Dendritic cell treated with granulocyte-macrophage colony-stimulating factor and Interleukin-4, amounts not matched to agents 40 ng/mL and 50 ng/mL, for 4 days (primary cell): ENCODE measurements around the gene CNTNAP4.

Source experiments
- H3K27ac Mint-ChIP-seq: one replicate; pipeline ENCODE4 v1.8.0; 2022; ENCODE audit warnings: mild to moderate bottlenecking, mixed read lengths
- H3K27me3 Mint-ChIP-seq: one replicate; pipeline ENCODE4 v1.8.0; 2022; ENCODE audit warnings: mild to moderate bottlenecking, mixed read lengths
- H3K36me3 Mint-ChIP-seq: one replicate; pipeline ENCODE4 v1.8.0; 2022; ENCODE audit warnings: low read depth, mixed read lengths
- H3K4me1 Mint-ChIP-seq: one replicate; pipeline ENCODE4 v1.8.0; 2022; ENCODE audit warnings: low read depth, mixed read lengths
- H3K4me3 Mint-ChIP-seq: one replicate; pipeline ENCODE4 v1.8.0; 2022; ENCODE audit warnings: mild to moderate bottlenecking, moderate library complexity, mixed read lengths
- H3K9me3 Mint-ChIP-seq: one replicate; pipeline ENCODE4 v1.8.0; 2022; ENCODE audit warnings: mixed read lengths
- intact Hi-C: fragments of 100-400 bp; cut with micrococcal nuclease; formaldehyde crosslinking; loops from one replicate; pipeline ENCODE4 v1.15.0; 2022

CNTNAP4 gene

GRCh38 chr16:76276745-76277438, at the start of gene CNTNAP4:
CNTNAP4 (plus strand) TSS chr16:76277401; CDS start chr16:76277663, 262 bp downstream.
- no peaks in the 10 kb centered on the region for H3K4me1 Mint-ChIP-seq
- no peak within 1 kb of the TSS for H3K4me3 Mint-ChIP-seq

GRCh38 chr16:76228546-76229146, 48.6 kb upstream of the CNTNAP4 start:
- Mint-ChIP-seq H3K4me1 (no peaks in the 10 kb centered on the region), H3K27ac (no peak overlapping the region), H3K36me3 (no peaks in the 10 kb centered on the region), H3K4me3 (no peak overlapping the region), H3K27me3 (no peaks in the 10 kb centered on the region), H3K9me3 (peaks cover 13% of the 10 kb centered on the region)
- intact Hi-C loops = no loop called here

More at GRCh38 chr16:76276745-76277438, at the start of gene CNTNAP4:
- Mint-ChIP-seq H3K27me3 (peaks cover 4% of the 10 kb centered on the region), H3K36me3 (no peaks in the 10 kb centered on the region), H3K9me3 (peaks cover 4% of the 10 kb centered on the region), H3K27ac (no peak within 1 kb of the TSS)
- intact Hi-C loops = no loop called here

GRCh38 chr16:76232704-76233103, 44.5 kb upstream of the CNTNAP4 start:
- H3K9me3 Mint-ChIP-seq = peaks cover 20% of the 10 kb centered on the region
- H3K27ac Mint-ChIP-seq = no peak overlapping the region
- no peak overlapping the region for H3K4me3 Mint-ChIP-seq
- H3K36me3 Mint-ChIP-seq = no peaks in the 10 kb centered on the region
- no peaks in the 10 kb centered on the region for H3K4me1 Mint-ChIP-seq
- no peaks in the 10 kb centered on the region for H3K27me3 Mint-ChIP-seq
- intact Hi-C loops = no loop called here

GRCh38 chr16:76235025-76235424, 42.2 kb upstream of the CNTNAP4 start:
- Mint-ChIP-seq H3K36me3 (no peaks in the 10 kb centered on the region), H3K9me3 (peaks cover 20% of the 10 kb centered on the region), H3K27ac (no peak overlapping the region), H3K4me1 (no peaks in the 10 kb centered on the region), H3K4me3 (no peak overlapping the region), H3K27me3 (no peaks in the 10 kb centered on the region)
- intact Hi-C loops = no loop called here

- Mint-ChIP-seq H3K27me3 (no peaks in the 10 kb centered on the region), H3K27ac (no peak overlapping the region), H3K9me3 (peaks cover 19% of the 10 kb centered on the region), H3K36me3 (no peaks in the 10 kb centered on the region), H3K4me1 (no peaks in the 10 kb centered on the region), H3K4me3 (no peak overlapping the region)
- intact Hi-C loops = no loop called here
These were observed 41.8 kb upstream of the CNTNAP4 start for GRCh38 chr16:76235426-76235825.

- Mint-ChIP-seq H3K9me3 (peaks cover 6% of the 10 kb centered on the region), H3K4me1 (no peaks in the 10 kb centered on the region), H3K36me3 (no peaks in the 10 kb centered on the region), H3K27ac (no peak overlapping the region), H3K27me3 (no peaks in the 10 kb centered on the region), H3K4me3 (no peak overlapping the region)
- intact Hi-C loops = no loop called here
These were observed 39.7 kb upstream of the CNTNAP4 start for GRCh38 chr16:76237471-76237870.

GRCh38 chr16:76241755-76242154, 35.4 kb upstream of the CNTNAP4 start:
- intact Hi-C loops = no loop called here
- H3K27ac Mint-ChIP-seq = no peak overlapping the region
- H3K9me3 Mint-ChIP-seq = no peaks in the 10 kb centered on the region
- H3K4me3 Mint-ChIP-seq = no peak overlapping the region
- no peaks in the 10 kb centered on the region for H3K36me3 Mint-ChIP-seq
- no peaks in the 10 kb centered on the region for H3K27me3 Mint-ChIP-seq
- no peaks in the 10 kb centered on the region for H3K4me1 Mint-ChIP-seq

- Mint-ChIP-seq H3K27ac (no peak overlapping the region), H3K4me3 (no peak overlapping the region), H3K27me3 (no peaks in the 10 kb centered on the region), H3K4me1 (no peaks in the 10 kb centered on the region), H3K9me3 (peaks cover 6% of the 10 kb centered on the region), H3K36me3 (no peaks in the 10 kb centered on the region)
- intact Hi-C loops = no loop called here
These were observed 33.6 kb upstream of the CNTNAP4 start for GRCh38 chr16:76243620-76244019.

- no peaks in the 10 kb centered on the region for H3K4me1 Mint-ChIP-seq
- no peak overlapping the region for H3K27ac Mint-ChIP-seq
- intact Hi-C loops = no loop called here
- no peaks in the 10 kb centered on the region for H3K27me3 Mint-ChIP-seq
- peaks cover 8% of the 10 kb centered on the region for H3K9me3 Mint-ChIP-seq
- H3K4me3 Mint-ChIP-seq = no peak overlapping the region
- H3K36me3 Mint-ChIP-seq = no peaks in the 10 kb centered on the region
These were observed 30.6 kb upstream of the CNTNAP4 start for GRCh38 chr16:76246587-76246986.

GRCh38 chr16:76265434-76266045, 11.7 kb upstream of the CNTNAP4 start:
- Mint-ChIP-seq H3K36me3 (no peaks in the 10 kb centered on the region), H3K4me1 (no peaks in the 10 kb centered on the region), H3K27ac (no peak overlapping the region), H3K27me3 (no peaks in the 10 kb centered on the region), H3K4me3 (no peak overlapping the region), H3K9me3 (no peaks in the 10 kb centered on the region)
- intact Hi-C loops = no loop called here

- H3K9me3 Mint-ChIP-seq = peaks cover 9% of the 10 kb centered on the region
- no peaks in the 10 kb centered on the region for H3K36me3 Mint-ChIP-seq
- H3K27ac Mint-ChIP-seq = no peak overlapping the region
- no peak overlapping the region for H3K4me3 Mint-ChIP-seq
- intact Hi-C loops = no loop called here
- H3K27me3 Mint-ChIP-seq = no peaks in the 10 kb centered on the region
- no peaks in the 10 kb centered on the region for H3K4me1 Mint-ChIP-seq
These were observed 8.4 kb upstream of the CNTNAP4 start for GRCh38 chr16:76268824-76269223.

GRCh38 chr16:76277460-76278030, 344 bp downstream of the CNTNAP4 start:
- Mint-ChIP-seq H3K36me3 (no peaks in the 10 kb centered on the region), H3K9me3 (no peaks in the 10 kb centered on the region), H3K27ac (no peak overlapping the region), H3K4me3 (no peak overlapping the region), H3K27me3 (peaks cover 4% of the 10 kb centered on the region), H3K4me1 (no peaks in the 10 kb centered on the region)
- intact Hi-C loops = no loop called here

- Mint-ChIP-seq H3K4me1 (no peaks in the 10 kb centered on the region), H3K27me3 (peaks cover 4% of the 10 kb centered on the region), H3K36me3 (no peaks in the 10 kb centered on the region), H3K27ac (no peak overlapping the region), H3K9me3 (no peaks in the 10 kb centered on the region), H3K4me3 (no peak overlapping the region)
- intact Hi-C loops = no loop called here
These were observed 885 bp downstream of the CNTNAP4 start for GRCh38 chr16:76278086-76278485.

GRCh38 chr16:76278980-76279379, 1.8 kb downstream of the CNTNAP4 start:
- H3K4me1 Mint-ChIP-seq = no peaks in the 10 kb centered on the region
- H3K4me3 Mint-ChIP-seq = no peak overlapping the region
- no peaks in the 10 kb centered on the region for H3K36me3 Mint-ChIP-seq
- peaks cover 4% of the 10 kb centered on the region for H3K27me3 Mint-ChIP-seq
- intact Hi-C loops = no loop called here
- H3K9me3 Mint-ChIP-seq = no peaks in the 10 kb centered on the region
- H3K27ac Mint-ChIP-seq = no peak overlapping the region
